Right forelimb (tissue), 1 donor: ENCODE measurements around the gene PRG2.

Experiments used
- DNase-seq: peaks from one replicate; pipeline ENCODE4 v3.0.0-alpha.2; 2018

Gene PRG2, protein sequence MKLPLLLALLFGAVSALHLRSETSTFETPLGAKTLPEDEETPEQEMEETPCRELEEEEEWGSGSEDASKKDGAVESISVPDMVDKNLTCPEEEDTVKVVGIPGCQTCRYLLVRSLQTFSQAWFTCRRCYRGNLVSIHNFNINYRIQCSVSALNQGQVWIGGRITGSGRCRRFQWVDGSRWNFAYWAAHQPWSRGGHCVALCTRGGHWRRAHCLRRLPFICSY

GRCh38 chr11:57390535-57390934 is at the start of gene PRG2:
Gene PRG2, minus strand, starts transcription at chr11:57390650. Its CDS starts 706 bp downstream, at chr11:57389944.
- no peak for DNase-seq

DNA sequence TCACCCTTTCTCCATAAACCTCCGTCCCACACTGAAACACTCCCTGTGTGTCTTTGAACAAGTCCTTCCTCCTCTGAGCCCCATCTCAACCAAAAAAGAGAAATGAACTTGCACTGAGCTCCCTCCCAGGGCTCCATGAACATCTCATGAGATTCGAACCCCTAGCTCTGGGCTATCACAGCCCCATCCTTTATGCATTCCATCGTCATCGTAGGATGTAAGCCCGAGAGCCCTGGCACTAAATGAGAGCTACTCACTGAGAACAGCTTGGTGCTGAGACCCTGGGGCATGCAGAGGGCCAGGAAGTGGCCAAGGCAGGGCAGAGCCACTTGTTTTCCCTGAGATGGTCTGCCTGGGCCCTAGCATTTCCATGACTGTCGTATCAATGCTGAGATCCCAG is 49.3 kb upstream of the PRG2 start:
- no peak for DNase-seq

DNA sequence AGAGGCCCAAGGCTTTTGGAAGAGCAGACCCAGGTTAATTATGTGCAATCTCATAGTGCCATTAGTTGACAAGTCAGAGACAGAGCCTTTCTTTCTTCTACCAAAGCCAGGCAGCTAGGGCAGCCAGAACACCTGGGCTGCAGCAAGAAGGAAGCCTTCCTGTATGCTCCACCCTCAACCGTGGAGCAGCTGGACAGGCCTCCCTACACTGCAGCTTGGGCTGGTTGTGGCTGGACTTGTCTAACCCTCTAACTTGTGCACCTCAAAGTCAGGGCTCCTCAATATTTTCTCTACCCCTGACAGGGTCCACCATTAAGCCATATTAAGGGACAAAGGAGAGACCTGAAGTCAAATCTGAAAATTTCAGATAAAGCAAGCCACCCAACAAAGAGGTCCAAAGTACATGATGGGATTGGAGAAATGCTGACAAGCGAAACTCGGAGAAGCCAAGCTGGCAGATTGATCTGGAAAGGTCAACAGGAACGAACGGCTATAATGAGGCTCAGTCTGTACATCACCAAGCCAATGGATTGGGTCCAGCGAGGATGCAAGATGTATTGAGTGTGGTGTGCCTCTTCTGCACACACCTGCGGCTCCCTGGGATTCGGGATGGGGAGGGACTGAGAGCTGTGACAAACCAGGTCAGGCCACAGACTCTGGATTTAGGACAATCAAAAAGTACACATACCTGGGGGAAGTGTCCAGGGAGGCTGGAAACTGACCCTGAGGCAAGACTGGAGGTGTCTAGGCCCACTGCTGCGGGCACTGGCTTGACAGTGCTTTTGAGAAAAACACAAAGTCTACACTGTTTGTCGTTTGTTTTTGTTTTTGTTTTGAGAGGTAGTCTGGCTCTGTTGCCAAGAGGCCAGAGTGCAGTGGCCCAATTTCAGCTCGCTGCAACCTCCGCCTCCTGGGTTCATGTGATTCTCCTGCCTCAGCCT is 48.2 kb upstream of the PRG2 start:
- no peak for DNase-seq

DNA sequence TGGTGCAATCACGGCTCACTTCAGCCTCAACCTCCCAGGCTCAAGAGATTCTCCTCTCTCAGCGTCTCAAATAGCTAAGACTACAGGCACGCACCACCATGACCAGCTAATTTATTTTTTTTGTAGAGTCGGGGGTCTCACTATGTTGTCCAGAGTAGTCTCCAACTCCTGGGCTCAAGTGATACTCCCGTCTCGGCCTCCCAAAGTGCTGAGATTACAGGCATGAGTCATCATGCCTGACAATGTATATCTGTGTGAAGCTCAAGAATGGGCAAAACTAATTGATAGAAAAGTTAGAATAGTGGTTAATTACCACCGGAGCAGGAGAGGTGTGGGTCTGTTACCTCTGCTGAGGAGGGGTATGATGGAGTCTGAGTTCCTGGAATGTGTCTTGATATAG is 45.6 kb upstream of the PRG2 start:
- no peak for DNase-seq

GRCh38 chr11:57434640-57435546 is 44.4 kb upstream of the PRG2 start:
- DNase-seq = no peak

- DNase-seq = no peak
Measured at GRCh38 chr11:57432714-57433163, 42.3 kb upstream of the PRG2 start.

GRCh38 chr11:57432149-57432561 is 41.7 kb upstream of the PRG2 start:
- DNase-seq = no peak

GRCh38 chr11:57430952-57431351 is 40.5 kb upstream of the PRG2 start:
- DNase-seq = no peak

GRCh38 chr11:57429946-57430345 is 39.5 kb upstream of the PRG2 start:
- no peak for DNase-seq

DNA sequence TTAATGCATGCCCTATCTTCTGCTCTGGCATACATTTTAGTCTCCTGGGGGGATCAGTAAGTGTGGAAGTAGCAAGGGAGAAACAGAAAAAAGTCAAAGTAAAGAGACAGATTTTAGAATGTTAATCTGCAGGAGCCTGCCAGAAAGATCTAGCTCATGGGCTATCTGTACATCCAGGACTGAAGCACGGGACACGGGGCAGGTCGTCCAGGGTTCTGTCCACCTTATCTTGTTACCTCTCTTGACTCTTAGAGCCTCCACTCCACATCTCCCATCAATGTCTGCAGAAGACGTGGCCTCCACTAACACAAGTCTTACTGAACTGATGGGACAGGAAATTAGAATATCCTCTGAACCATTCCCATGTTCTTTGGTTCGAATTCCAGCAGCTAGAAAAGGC is 38.2 kb upstream of the PRG2 start:
- DNase-seq = no peak

DNA sequence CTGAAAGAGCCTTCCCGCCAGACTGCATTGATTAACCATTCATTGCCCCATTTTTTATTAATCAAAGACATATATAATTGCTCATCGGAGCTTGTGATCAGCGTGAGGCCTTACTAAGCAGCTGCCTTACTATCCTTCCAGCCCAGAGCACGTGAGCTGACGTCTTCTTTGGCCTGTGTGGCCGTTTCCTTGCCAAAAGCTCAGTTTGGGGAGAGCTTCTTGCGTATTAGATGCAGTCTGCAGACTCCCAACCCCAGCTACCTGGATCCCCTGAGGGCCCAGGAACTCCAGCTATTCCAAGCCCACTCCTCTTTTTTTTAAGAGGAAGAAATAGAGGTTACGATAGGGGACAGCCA is 37.3 kb upstream of the PRG2 start:
- DNase-seq = peak; percentile 86

DNA sequence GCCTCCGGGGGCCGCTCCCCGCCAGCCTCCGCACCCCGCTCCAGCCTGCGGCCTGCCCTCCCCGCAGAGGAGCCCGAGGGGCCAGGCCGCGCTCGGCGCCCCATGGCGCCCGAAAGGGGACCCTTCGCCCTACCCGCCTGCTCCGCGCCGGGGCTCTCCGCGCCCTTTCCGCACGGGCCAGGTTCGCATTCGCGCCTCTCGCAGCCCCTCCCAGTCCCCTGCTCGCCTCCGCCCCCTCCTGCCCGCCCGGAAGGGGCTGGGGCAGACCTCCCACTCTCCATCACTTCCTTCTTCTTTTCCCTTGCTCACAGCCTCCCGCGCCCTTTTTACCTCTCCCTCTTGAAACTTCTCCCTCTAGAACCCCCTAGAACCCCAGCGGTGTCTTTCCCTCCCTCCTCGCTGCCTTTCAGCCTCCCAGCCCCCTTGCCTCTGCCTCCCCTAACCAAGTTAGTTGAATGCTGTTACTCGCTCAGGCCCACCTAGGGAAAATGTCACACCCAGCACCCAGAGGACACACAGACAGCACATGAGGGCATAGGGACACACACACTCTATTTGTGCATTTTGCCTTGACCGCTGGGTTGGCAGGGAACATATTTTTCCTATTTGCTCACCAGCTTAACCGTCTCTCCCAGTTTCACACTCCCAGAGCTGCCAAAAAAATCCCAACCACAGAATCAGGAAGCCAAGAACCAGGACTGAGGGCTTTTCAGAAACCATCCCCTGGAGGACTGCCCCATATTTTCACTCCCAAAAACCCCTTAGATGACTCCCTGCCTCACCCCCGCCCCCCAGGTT is 36.7 kb upstream of the PRG2 start, which contains the start of gene SLC43A3:
Gene SLC43A3 (minus strand): TSS at position 193 of the 798 bp plus-strand sequence. CDS start 949 bp downstream, outside the sequence.
- DNase-seq = peak; percentile 88

GRCh38 chr11:57426439-57426928 is 36.0 kb upstream of the PRG2 start:
- DNase-seq = no peak

GRCh38 chr11:57425565-57426438 is 35.4 kb upstream of the PRG2 start:
- peak; percentile 80 for DNase-seq

- DNase-seq = peak; percentile 56
Measured at GRCh38 chr11:57424792-57425564, 34.5 kb upstream of the PRG2 start.

DNA sequence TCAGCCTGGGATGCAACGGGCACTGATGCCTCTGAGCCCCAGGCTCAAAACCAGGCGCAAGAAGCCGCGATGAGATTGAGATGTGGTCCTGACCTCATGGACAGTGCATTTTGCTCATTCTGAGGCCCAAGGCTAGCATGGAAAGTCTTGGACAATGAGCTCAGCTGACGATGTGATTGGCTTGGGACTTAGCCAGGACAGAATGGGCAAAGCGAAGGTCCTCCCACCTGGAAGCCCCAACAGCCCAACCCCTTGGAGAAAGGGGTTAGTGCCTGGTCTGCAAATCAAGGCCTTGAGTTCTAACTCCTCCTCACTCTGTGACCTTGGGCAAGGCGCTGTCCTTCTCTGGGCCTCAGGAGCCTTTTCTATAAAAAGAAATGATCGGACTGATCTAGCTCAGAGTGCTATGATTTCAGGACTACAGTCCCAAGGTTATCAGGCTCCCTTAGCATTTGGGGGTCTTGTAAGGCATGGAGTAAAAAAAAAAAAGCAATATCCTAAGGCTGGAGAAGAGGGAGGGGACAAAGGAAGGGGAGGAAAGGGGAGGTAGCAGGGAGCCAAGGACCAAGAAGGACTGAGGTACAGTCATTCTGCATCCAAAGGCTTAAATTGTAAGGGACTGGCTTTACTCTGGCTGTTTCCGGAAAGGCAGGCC is 33.8 kb upstream of the PRG2 start:
- no peak for DNase-seq

- DNase-seq = no peak
Measured at GRCh38 chr11:57422669-57423068, 32.2 kb upstream of the PRG2 start.

GRCh38 chr11:57421805-57422204 is 31.4 kb upstream of the PRG2 start:
- DNase-seq = no peak

GRCh38 chr11:57421066-57421465 is 30.6 kb upstream of the PRG2 start:
- DNase-seq = no peak
